SU-DHL-6 (cell line): ENCODE measurements around the gene PRKD1.

Experiments used
- CTCF ChIP-seq: fragments of 200-600 bp; sonication (generic); IDR thresholded peaks from one replicate; pipeline ENCODE4 v1.5.1; 2017; ENCODE audit warnings: antibody characterized with exemption, mild to moderate bottlenecking, low read length, moderate library complexity; ENCODE audit not compliant: insufficient read depth, poor library complexity, severe bottlenecking
- EZH2phosphoT487 ChIP-seq: fragments of 200-600 bp; sonication (generic), shearing (Covaris generic); conservative IDR thresholded peaks from 2 replicates; pipeline ENCODE4 v1.6.1; 2018; ENCODE audit warnings: mild to moderate bottlenecking, antibody characterized with exemption, low read length, moderate library complexity, mixed read lengths

GRCh38 chr14:29893989-29894388 lies 33.7 kb downstream of the PRKD1 start:
- TF ChIP-seq CTCF (no peak), EZH2phosphoT487 (no peak)
